Smooth muscle cell of the brain vasculature (primary cell): ENCODE measurements around the gene PDE3B.
A peak's percentile ranks its signal among the peaks of the same experiment; 100 is the strongest.
"Not testable (repeated sequence)": the region's sequence is repeated elsewhere in the genome, so short reads cannot be mapped to it uniquely, and the experiment has no call there.

Experiments used
- DNase-seq: peaks from one replicate; pipeline ENCODE4 v3.0.0-alpha.2; 2012; ENCODE audit warnings: low read depth, low spot score

Gene PDE3B

DNA sequence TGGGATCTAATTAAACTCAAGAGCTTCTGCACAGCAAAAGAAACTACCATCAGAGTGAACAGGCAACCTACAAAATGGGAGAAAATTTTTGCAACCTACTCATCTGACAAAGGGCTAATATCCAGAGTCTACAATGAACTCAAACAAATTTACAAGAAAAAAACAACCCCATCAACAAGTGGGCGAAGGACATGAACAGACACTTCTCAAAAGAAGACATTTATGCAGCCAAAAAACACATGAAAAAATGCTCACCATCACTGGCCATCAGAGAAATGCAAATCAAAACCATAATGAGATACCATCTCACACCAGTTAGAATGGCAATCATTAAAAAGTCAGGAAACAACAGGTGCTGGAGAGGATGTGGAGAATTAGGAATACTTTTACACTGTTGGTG, 240.1 kb downstream of the PDE3B start:
- not testable (repeated sequence) for DNase-seq

DNA sequence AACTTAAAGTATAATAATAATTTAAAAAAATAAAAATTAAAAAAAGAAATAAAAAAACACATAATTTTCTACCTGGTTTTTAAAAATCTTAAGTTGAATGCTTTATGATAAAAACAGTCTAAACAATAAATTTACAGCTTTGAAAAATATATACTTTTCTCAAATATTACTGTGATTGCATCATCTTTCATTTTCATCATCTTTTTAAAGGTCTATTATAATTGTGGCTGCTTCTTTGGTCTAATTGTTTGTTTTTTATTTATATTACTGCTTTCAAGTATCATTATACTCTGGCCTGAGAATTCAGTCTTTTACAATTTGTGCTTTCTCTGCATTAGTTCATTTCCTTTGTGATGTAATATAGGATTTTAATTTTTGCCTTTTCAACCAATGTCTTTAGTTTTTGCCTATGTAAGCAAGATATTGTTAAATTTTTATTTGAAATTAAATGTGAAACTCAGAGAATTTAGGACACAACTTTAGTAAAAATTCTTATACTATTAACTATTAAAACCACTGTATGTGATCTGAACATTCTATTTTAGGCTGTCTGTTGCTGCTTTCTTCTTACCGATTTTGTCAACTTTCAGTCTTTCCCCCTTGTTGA, 241.2 kb downstream of the PDE3B start:
- DNase-seq = no peak

DNA sequence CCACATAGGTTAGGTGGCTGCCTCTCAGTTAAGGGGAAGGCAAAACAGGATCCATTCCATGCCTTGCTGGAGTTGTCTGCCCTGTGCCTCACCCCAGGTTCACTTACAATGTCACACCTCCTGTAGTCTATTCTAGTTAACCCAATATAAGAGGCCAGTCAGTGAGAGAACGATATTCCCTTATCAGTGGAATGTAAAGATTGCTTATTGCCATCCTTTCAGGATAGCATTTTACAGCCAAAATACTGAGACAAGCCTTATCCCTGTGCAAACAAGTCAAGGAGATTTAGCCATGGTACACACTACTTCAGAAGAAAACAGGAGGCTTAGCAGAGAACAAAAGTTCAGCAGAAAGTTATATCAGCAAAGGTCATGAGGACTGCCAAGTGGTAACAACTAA, 242.9 kb downstream of the PDE3B start:
- no peak for DNase-seq

DNA sequence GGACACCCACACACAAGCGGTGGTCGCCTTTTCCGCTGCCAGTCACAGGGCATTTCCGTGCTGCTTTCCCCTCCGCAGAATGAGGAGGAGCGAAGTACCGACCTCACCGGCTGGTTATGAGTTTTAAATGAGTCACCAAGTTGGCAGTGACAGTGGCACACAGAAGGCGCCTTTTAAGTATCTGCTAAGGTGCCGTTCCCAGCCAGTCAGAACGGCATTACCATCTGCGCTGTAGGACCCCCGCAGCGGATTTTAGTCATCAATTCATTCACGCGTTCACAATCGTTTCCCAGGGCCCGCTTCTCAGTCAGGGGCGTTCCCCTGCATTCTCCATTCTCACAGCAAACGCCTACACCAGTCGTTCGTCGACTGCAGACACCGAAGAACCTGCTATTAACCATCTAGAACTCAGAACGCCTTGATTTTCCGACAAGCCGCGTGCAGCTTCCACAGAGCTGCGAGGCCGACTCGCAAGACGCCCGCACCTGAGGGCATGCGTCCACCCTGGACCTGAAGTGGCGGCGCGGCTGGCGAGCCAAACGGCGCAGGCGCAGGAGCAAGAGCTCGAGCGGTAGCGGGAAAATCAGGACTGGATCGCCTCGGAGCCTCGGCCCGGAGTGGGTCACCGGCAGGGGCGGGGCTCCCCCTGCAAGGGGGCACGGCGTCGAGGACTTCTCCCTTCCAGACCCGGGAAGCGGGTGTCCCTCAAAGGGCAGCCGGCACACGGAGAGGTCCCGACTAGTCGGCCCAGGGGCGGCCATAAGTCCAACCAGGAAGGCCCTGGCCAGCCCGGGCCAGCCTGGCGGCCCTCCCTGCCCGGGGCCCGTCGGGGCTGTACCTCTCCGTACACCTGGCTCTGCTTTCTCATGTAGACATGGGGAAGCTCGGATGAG, 247.8 kb downstream of the PDE3B start:
- DNase-seq = peak; percentile 64

DNA sequence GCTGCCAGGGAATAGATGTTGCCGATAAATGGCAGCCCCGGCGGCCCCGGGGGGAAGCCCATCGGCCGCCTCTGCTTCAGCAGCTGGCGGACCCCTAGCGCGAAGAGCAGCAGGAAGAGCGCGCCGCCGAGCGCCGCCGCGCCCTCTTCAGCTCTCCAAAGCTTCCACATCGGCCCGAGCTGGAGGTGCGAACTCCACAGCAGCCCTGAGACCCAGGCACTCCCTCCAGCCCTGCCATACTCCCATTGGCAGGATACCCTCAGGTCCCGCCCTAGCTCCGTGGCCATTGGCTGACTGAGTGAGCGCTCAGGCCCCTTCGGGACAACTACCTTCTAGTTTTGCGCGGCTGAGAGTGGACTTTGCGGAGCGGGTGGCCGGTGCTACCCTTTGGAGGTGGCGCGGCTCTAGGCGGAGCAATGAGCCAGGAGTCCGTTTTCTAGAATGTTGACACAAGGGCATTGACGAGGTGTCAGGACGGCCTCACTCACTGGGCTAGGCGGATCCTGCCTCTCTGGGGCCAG, 248.5 kb downstream of the PDE3B start, which contains the start of gene CYP2R1:
Gene CYP2R1 (minus strand): TSS at position 196 of the 521 bp plus-strand sequence. CDS start 26 bp downstream, at position 170.
- DNase-seq = peak; percentile 85

DNA sequence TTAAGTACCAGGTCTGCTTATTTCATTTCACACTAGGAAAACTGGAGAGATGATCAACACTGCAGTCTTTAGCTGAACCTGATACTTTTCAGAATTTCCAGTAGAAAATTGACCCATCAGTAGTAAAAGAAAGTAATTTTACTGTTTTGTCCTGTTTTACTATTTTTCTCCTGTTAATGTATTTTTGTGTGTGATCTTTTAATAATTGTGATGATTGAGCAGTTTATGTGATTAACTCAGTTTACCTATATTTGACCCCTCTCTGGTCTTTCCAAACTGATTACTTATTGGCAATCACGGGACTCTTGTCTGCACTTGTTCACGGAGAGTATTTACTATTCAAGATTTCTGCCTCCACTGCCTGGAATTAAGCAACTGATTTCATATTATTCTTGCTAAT, 249.0 kb downstream of the PDE3B start:
- no peak for DNase-seq

DNA sequence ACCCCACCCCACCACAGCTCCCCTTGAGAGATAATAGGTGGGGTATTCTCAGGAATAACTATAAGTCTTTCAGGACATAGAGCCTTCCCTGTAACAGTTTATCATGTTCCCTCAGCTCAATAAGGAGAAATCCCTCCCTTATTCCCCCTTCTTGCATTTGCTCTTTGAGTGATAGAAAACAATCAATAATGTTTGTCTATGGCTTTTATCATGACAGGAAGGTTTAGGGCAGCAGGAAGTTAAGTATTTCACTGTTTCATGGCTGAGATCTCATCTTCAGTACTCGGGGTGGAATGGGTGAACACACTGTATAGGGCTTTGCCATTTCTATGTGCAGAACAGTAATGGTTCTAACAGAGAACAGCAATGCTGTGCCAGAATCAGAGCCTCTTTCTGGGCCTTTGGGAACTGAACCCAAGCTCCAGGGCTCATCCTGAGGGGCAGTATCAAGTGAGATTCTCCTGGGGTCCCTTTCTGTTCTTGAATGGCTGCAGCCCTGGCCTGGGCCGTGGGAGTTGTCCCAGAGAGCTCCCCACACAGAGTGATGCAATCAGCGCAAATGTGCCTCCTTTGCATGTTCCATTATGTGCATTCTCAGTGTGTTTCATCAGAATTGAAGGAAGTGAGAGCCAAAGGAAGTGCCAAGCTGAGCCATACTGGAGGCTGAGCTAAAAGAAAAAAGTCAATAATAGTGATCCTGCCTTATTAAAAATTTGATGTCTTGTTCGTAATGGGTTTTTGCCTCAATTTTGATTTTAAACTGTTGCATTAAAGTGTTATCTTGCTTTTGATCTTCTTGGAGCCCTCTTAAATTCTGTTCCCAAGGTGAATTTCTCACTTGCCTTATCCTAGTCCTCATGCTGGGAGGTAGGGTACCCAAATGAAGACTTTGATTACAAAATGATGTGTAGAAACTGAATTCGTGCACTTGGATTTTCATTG, 251.3 kb downstream of the PDE3B start:
- DNase-seq = no peak

DNA sequence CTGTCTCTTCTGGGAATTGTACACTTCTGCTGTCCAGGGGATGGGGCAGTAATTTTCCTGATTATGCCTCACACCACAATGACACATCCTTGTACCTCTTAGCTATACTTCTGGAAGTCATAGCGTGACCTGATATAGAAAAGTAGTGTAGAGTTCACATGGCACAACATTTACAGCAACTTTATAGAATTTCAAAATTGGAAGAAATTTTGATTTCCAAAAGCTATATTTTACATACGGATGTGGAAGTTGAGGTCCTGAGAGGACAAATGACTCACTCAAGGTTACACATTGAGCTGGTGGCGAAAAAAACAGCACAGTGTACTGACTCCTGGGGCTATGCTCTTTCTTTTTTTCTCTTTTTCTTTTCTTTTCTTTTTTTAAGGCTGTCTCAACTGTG, 254.8 kb downstream of the PDE3B start:
- DNase-seq = no peak

DNA sequence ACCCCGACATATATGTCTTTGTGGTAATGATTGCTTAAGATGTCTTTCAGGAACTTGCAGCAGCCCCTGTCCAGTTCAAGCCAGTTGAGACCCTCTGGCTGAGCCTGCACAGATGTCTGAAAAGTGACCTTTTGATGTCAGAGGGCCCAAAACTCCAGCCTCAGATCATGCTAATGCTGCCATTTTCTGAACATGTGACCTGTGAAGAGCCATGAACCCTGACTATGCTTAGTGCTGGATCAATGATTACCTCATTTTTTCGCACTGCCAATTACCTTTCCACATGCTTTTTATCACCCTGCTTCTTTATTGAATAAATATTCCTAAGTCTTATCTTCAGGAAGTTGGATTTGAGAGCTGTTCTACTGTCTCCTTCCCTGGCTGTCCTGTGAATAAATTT, 255.3 kb downstream of the PDE3B start:
- no peak for DNase-seq

DNA sequence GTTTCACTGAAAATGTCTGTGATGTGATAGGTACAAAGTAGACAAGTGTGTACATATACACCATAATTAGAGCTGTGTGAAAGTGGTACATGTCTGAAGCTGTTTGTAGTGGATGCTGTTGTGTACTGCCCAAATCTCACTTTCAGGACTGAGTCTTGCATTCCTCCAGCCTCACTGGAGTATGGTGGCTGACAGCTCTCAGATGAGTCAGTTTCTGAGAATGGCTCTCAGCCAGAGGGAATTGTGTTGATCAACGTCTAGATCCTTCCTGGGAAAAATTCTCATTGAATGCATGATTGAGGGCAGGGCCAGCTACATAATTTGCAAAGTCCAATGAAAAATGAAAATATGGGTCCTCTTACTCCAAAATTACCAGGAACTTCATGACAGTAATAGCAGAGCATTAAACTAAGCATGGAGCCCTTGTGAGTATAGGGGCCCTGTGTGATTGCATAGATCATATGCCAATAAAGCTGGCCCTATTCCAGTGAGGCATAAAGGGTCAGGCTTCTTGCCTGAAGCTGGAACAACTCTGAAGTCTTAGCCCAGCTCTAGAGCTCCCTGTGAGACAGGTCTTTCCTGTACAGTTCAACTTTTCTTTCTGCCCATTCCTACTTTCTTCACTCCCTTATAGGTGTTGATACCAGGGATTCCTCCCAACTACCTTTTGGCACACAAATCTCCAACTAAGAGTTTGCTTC, 259.2 kb downstream of the PDE3B start:
- no peak for DNase-seq

DNA sequence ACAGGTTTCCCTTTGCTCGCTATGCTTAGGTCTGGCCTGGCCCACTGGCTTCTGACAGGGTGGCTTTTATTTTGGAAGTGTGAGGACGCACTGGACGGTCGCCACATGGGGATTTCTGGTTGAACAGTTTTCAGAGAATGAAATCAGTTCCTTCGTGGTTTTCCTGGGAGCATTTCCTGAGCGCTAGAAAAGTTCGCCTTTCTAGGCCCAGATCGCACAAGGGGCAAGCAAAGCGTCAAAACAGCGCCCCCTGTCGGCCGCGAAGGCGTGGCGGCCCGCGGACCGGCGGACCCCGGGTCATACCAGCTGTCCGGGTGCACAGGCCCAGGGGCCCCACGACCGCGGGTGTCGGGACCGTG, 261.1 kb downstream of the PDE3B start:
- no peak for DNase-seq

DNA sequence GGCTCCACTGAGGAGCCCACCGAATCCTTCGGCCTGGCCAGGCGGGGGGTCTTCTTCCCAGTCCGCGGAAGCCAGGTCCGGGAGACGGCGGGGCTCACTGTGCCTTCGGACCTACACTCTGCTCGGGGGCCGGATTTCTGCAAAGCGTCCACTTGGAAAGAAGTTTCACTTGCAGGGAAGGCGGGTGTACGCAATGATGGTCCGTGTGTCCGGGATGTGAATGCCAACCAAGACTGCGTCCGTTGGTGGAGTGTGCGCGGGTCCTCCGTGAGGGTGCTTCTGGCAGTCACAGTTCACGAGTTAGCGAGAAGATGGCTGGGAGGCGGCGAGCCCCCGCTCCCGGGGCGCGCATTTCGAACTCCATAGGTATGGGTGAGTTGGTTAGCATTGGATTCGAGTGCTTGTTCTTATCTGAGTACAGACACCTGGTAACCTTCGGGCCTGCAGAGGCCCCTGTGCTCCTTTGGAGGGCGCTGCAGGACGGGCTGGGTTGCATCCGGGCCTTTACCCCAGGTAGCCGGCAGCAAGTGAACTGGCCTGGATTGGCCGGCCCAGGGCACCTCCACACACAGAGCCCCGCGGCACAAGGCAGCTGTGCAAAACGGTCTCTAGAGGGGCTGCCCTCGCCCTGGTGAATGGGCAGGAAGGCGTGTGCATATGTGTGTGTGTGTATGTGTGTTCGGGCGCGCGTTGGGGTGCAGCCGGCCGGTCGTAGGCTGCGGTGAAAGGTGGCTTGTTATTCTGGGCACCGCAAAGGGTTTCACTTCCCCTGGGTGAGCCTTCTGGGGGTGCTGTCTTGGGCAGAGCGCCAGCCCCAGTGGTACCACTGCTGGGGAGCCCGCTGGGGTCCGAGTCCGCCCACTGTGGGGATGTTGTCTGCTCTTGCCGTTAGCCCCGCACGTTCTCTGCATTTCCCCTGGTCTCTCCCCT, 261.8 kb downstream of the PDE3B start:
- DNase-seq = no peak

DNA sequence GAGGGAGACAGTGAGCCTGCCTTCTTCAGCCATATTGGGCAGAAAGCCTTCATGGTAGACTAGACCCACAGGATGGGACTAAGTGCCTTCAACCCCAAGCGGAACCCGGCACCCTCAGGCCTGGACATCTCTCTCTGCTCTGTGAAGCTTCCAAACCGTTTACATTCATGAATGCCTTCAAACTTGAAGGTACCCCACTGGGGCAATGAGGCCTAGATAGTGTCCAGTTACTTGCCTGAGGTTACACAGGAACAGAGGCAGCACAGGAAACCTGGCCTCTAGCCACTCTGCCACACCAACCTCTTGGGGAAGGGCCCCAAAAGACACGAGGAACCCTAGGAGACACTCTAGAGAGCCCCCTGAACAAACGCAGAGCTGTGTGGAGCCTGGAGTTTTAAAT, 263.0 kb downstream of the PDE3B start:
- DNase-seq = no peak

DNA sequence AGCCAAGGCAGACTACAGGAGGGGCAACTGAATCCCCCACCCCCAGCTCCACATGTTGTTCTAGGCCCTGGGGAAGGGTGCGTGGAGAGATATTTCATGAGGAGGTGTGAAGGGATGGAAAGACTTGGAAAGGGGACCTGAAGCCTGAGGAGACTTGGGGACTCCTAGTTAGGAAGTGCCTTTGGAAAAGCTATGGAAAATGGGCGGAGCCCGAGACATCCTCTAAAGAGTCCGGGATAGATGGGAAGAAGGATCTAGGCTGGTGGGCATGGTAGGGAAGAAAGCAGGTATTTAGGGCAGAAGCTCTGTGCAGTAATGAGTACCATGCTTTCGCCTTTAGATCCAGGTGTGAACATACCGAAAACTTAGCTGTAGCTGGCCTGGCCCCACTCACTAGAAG, 263.4 kb downstream of the PDE3B start:
- DNase-seq = no peak

DNA sequence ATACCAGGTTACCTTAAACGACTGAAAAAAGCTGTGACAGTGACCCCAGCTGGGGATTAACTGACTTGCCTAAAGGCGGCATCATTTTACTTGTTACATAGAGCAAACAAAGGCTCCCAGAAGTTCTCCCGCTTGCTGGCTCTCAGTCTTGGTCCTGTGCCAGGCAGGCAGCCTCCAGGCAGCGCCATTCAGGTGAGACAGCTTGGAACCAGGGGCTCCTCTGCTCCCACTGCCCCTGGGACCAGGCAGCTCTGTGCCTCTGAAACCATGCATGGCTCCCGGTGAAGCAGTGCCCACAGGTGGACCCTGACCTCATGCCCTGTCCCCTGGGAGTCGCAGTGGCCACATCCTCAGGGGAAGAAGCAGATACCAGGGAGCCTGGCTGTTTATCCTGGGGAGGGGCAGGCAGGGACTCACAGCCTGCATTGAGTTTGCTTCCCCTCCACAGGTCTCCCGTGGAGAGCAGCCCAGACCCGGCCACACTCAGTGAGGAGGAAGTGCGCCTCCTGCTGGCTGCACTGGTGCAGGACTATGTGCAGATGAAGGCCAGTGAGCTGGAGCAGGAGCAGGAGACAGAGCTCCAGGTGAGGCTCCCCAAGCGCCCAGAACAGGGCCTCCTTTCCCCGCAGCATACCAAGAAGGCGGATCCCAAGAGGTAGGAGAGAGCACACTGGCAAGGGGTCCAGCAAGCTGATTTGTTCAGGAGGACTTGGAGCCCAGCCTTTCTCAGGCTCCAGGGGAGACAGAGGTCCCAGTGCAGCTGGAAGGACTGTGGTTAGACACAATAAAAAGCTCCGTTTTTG, 264.0 kb downstream of the PDE3B start:
- DNase-seq = no peak

DNA sequence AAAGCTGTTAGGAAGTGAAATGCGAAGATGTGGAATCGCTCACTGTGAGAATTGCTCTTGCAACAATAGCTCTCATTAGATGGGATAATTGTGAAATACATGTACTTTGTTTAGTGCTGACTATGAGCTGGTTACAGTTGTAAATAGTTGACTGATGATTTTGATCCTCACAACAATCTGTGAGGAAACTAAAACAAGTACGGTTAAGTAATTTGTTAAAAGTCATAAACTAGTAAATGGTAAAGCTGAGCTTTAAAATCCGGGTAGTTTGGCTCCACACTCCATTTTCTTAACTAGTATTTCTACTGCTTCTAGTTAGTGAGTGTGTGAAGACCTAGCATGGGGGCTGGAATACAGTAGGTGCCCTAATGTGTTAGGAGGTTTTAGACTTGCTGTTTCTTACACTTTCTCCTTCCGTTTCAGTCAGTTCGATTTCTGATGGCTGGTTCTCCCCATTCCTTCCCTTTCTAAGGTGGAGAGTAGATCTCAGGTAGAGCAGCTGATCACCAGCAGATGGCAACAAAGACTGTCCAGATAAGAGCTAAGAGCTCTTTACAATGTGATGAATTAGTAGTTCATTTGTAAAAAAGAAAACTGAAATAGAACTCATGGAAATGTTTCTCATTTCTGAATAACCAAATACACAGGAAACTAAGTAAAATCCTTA, 264.7 kb downstream of the PDE3B start:
- no peak for DNase-seq

DNA sequence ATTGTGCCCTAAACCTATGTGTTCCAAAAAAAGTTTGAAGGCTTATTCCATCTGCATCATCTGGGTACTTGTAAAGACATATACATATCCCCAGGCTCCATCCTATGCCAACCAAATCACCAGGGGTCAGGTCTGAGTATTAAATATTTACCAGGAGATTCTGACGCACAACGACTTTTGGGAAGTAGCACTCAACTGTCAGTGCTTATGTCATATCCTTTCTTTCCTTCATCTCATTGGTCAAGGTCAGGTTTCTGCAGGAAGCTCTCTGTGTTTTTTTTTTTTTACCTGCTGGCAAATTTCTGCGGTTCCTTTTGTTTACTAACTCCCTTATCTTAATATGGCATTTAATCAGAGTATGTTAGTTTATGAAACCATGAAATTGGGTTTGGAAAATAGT, 270.9 kb downstream of the PDE3B start:
- no peak for DNase-seq

DNA sequence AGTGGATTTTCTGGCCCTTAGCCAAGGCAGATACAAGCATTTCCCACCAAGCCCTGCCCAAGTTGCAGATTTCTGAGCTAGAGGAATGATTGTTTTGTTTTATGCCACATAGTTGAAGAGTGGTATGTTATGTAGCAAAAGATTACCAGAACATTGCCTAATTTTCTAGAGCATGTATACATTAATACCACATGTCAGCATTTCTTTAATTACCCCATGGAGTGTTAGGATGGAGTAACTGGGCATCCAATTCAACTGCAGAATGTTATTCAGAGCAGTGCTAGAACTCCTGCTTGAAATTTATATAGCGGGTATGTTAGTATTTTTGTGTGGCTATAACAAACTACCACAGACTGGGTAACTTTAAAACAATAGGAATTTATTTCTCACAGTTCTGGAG, 272.8 kb downstream of the PDE3B start:
- no peak for DNase-seq
